Stimulated activated CD4-positive, alpha-beta T cell treated with anti-CD3 and anti-CD28 coated beads, Interleukin-4, amount 100 ng/mL, for 24 hours (primary cell): ENCODE data around the gene TEX53.

Experiments used
- DNase-seq: peaks from one replicate; pipeline ENCODE4 v3.0.0-alpha.2; 2020

TEX53 gene

DNA sequence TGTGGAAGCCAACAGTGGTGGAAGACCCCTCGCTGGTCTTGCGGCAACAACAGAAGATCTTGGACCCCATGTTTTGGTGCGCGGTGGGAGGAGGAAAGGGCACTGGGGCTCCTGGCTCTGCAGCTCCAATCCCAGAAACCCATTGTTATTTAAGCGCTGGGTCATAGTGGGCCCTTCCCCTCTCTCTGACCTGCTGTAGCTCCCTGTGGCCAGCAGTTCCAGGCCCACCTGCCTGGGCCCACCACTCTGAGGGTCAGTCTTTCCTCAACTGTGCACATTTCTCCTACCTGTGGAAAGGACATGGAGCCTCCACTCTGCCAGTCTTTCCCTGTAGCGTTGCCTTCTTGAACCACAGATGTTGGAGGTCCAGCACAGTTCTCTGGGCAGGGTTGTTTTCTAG lies at the start of gene TEX53:
TEX53 (minus strand) TSS at position 101 of the 400 bp plus-strand sequence; CDS start at position 70, 31 bp downstream.
- DNase-seq: no peak

GRCh38 chr9:114706711-114707110 lies 49.1 kb upstream of the TEX53 start:
- no peak for DNase-seq

- DNase-seq: no peak
Measured at GRCh38 chr9:114701988-114702387, 44.4 kb upstream of the TEX53 start.

GRCh38 chr9:114697951-114698351 lies 40.3 kb upstream of the TEX53 start:
- peak; percentile 53 for DNase-seq

GRCh38 chr9:114696814-114697544 lies 39.4 kb upstream of the TEX53 start:
- peak; percentile 74 for DNase-seq

- no peak for DNase-seq
Measured at GRCh38 chr9:114695948-114696347, 38.3 kb upstream of the TEX53 start.

- DNase-seq: peak; percentile 45
Measured at GRCh38 chr9:114694719-114695269, 37.2 kb upstream of the TEX53 start.

GRCh38 chr9:114694146-114694545 lies 36.5 kb upstream of the TEX53 start:
- no peak for DNase-seq

DNA sequence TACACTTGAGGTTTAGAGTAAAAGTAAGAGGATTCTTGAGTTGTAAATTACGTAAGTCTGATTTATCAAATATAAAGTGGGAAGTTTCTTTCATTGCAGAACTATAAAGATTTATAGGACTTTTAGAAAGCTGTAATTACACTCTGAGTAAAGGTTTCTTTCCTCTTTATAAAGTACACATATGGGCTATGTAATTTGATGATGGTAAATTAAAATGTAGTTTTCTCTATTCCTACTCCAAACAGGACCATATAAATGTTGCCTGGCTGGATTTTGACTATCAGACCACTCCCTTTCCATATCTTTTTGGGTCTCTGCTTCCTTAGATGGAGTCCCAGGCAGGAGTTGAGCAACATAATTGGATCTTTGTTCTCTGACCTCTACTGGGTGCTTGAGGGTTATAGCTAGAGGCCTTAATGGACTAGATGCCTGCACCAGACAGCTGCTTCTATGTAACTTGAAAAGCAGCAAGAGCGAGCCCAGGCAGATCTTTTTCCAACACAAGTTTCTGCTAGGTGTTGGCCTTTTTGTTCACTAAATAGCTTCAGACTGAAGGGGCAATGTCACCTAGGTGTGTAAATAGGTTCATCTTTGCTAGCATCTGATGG lies 35.7 kb upstream of the TEX53 start:
- DNase-seq: no peak

- DNase-seq: no peak
Measured at GRCh38 chr9:114691956-114692295, 34.3 kb upstream of the TEX53 start.

DNA sequence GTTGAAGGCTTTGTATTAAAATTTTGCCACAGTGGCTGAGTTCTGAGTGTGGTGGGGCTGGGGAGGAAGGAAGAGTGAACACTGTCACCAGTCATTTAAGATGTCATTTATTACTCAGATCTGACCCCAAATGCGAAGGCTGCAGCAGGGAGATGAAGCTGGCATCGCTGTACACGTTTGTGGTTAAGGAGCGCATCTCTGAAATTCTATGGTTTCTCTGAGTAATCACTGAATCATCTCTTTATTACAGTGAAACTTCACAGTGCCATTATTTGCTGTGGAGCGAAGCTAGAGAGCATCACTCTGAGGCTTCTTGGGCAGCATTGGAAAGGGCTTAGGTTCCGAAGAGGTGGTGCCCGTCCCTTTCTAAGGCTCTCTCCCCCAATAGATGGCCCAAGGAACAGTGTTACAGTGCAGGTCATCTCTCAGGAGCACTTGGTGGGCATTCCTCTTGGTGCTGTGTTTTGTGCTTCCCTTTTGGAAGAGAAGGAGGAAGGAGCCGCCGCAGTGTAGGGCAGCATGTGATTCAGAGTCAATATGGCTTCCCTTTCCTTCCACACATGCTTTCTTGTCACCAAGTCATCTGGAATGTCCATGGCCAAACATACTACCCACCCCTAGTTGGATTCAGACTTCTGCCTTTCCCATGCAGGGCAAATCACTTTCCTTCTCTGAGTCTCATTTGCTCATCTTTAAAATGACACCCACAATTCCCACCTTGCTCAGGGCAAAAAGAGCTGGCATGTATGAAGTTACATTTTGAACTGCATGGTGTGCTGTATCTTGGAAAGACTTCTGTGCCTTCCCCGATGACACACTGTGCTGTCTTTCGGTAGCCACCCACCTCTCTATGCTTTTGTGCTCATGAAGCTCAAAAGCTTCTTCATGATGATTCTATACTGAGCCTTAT lies 33.7 kb upstream of the TEX53 start:
- DNase-seq: peak; percentile 84

GRCh38 chr9:114690308-114690707 lies 32.7 kb upstream of the TEX53 start:
- DNase-seq: peak; percentile 22

DNA sequence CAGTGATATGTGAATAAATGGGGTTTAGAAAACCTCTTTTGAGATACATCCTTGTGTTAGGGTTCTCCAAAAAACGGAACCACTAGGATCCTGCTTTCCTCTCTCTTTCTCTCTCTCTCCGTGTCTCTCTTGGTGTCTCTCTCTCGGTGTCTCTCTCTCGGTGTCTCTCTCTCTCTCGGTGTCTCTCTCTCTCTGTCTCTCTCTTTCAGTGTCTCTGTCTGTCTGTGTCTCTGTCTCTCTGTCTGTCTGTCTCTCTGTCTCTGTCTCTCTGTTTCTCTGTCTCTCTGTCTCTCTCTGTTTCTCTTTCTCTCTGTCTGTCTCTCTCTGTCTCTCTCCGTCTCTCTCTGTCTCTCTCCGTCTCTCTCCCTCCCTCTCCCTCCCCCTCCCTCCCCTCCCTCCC lies 32.2 kb upstream of the TEX53 start:
- DNase-seq: no peak

DNA sequence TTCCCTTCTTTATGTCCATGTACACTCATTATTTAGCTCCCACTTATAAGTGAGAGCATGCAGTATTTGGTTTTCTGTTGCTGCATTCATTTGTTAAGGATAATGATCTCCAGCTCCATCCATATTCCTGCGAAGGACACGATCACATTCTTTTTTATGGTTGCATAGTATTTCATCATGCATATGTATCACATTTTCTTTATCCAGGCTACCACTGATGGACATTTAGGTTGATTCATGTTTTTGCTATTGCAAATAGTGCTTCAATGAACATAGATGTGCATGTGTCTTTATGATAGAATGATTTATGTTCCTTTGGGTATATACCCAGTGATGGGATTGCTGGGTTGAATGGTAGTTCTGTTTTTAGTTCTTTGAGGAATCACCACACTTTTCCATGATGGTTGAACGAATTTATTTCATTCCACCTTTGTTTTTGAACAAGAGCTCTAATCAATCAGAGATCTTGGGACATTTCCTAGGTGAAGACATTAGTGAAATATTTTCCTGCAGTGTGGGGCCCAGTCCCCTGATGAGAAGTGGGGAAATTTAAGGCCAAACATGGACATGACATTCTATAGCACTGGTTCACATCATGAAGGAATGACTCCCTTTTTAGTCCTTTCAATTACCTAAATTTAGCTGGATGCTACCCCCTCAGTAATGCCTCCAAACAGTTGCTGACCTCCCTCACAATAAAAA lies 31.5 kb upstream of the TEX53 start:
- no peak for DNase-seq

- no peak for DNase-seq
Measured at GRCh38 chr9:114688379-114688778, 30.8 kb upstream of the TEX53 start.

- DNase-seq: no peak
Measured at GRCh38 chr9:114687034-114687433, 29.4 kb upstream of the TEX53 start.

- no peak for DNase-seq
Measured at GRCh38 chr9:114685951-114686350, 28.3 kb upstream of the TEX53 start.

GRCh38 chr9:114684036-114684435 lies 26.4 kb upstream of the TEX53 start:
- DNase-seq: peak; percentile 60

DNA sequence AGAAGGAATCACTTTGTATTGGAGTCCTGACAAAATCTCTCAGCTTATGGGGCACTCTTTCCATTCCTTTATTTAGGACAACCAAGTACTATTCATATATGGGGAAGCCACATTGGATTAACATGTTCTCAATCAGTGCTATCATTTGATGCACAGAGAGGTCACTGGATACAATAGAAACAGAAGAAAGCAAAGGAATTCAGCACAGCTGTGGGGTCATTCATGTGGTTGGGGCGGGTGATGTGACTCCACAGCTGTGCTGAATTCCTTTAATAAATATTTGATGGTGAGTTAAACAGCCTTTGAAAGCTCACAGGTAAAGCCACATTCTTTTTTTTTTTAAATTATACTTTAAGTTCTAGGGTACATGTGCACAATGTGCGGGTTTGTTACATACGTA lies 25.2 kb upstream of the TEX53 start:
- DNase-seq: no peak

- DNase-seq: peak; percentile 92
Measured at GRCh38 chr9:114681594-114682332, 24.2 kb upstream of the TEX53 start, which contains the start of gene TEX48. Gene TEX48, minus strand, starts transcription at chr9:114682192. Its CDS starts 10,469 bp downstream, at chr9:114671723.

DNA sequence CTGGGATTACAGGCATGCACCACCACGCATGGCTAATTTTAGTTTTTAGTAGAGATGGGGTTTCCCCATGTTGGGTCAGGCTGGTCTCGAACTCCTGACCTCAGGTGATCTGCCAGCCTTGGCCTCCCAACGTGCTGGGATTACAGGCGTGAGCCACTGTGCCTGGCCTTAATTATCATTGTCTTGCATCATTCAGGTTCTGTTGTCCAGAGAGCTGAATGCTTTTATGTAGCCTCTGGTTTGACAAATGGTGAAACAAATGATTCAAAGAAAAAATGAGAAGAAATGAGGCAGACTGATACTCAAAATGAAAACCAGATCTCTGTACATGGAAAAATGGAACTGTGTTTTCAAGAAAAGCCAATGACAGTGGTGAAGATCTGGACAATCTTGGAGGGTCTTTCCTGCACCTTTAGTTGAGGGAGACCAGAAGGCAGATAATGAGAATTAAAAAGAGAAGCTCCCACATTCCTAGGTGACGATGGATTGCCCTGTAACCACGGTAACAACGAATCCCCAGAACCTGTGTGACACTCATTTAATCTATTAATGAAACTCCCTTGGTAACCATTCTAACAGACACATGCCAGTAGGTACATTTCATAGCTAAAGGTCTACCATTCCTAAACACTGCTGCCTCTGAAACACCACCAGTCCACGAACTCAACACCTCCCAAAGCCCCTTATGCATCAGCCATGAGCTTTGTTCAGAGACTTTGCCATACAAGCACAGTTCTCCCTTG lies 22.8 kb upstream of the TEX53 start:
- no peak for DNase-seq
